Stimulated activated effector memory CD8-positive, alpha-beta T cell treated with anti-CD3 and anti-CD28 coated beads, Interleukin-12 subunit alpha, Interleukin-12 subunit beta, amount 100 ng/mL, for 72 hours (primary cell): ENCODE data around the gene SGMS1.
A peak's percentile ranks its signal among the peaks of the same experiment; 100 is the strongest.
"Not testable (repeated sequence)": the region's sequence is repeated elsewhere in the genome, so short reads cannot be mapped to it uniquely, and the experiment has no call there.

Experiments used
- ATAC-seq: fragments of 150-1000 bp; cut with Tn5 transposase; 2 replicates; pipeline ENCODE4 v1.10.0; 2021
- DNase-seq, 2 donors: peaks; one replicate each; pipeline ENCODE4 v3.0.0; 2021 to 2022; ENCODE audit warnings: low spot score in 2 of 2
- H3K27ac Mint-ChIP-seq: one replicate; pipeline ENCODE4 v1.8.0; 2022; ENCODE audit warnings: mild to moderate bottlenecking, mixed read lengths
- H3K36me3 Mint-ChIP-seq: one replicate; pipeline ENCODE4 v1.8.0; 2022; ENCODE audit warnings: mild to moderate bottlenecking, mixed read lengths
- H3K4me1 Mint-ChIP-seq: one replicate; pipeline ENCODE4 v1.8.0; 2022; ENCODE audit warnings: mixed read lengths
- H3K4me3 Mint-ChIP-seq: one replicate; pipeline ENCODE4 v1.8.0; 2022; ENCODE audit warnings: mild to moderate bottlenecking, mixed read lengths
- H3K9me3 Mint-ChIP-seq: one replicate; pipeline ENCODE4 v1.8.0; 2022; ENCODE audit warnings: mixed read lengths

Gene SGMS1

DNA sequence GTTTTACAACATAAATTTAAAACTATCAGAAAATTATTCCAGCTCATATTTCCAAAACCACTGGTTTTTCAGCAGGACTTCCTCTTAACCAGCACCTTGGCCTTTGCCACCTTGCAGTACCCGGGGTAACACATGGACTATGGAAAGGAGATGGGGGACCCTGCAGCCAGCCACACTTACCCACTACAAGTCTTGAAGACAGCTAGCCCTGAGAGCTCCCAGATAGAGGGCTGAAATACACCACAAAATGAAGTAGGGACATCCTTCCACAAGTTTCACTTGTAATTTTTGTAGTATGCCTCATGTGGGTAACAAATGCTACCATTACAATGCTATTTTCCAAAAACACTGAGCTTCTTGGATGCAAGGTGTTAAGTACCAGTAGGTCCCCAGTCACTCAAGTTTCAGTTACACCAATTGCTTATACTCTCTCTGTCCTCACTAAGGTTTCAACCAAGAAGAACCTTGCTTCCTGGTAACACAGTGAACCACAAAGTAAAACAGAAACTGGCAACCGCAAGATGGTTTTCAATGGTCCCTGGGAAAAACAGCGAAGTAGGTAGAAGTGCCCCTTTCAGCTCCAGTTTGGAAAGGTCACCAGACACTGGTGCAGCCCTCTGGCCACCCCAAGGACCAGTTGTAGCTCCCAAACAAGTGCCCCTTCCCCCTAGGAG, 110.9 kb downstream of the SGMS1 start:
- ATAC-seq, result peak; percentile 31
- peak in 1 of 2 donors; percentile 73 for DNase-seq
- peaks cover 61% of the 10 kb centered on the region for H3K4me1 Mint-ChIP-seq
- H3K36me3 Mint-ChIP-seq, result no peaks in the 10 kb centered on the region
- H3K9me3 Mint-ChIP-seq, result no peaks in the 10 kb centered on the region
- H3K27ac Mint-ChIP-seq, result no peak overlapping the region
- peak overlapping the region; percentile 16 for H3K4me3 Mint-ChIP-seq

DNA sequence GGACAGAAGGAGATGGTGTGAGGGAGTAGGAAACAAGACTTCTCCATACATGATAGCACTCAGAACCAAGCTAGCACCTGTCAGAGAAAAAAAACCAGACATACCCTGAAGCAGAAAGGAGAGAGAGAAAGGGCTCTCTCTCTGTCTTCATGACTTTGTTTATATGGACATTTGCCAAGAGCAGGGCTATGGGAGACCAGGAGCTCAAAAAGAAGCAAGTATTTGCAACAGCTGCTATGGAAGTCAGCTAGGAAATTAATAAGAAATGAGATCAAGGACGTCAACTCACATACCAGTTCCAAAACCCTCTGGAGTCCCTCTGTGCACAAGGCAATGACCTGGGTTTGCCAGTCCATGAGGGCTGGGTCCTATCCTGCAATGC, 111.6 kb downstream of the SGMS1 start:
- Mint-ChIP-seq H3K9me3 (no peaks in the 10 kb centered on the region), H3K27ac (no peak overlapping the region), H3K4me3 (peak overlapping the region; percentile 16), H3K4me1 (peaks cover 63% of the 10 kb centered on the region), H3K36me3 (no peaks in the 10 kb centered on the region)
- ATAC-seq (no peak), DNase-seq (no peak)

DNA sequence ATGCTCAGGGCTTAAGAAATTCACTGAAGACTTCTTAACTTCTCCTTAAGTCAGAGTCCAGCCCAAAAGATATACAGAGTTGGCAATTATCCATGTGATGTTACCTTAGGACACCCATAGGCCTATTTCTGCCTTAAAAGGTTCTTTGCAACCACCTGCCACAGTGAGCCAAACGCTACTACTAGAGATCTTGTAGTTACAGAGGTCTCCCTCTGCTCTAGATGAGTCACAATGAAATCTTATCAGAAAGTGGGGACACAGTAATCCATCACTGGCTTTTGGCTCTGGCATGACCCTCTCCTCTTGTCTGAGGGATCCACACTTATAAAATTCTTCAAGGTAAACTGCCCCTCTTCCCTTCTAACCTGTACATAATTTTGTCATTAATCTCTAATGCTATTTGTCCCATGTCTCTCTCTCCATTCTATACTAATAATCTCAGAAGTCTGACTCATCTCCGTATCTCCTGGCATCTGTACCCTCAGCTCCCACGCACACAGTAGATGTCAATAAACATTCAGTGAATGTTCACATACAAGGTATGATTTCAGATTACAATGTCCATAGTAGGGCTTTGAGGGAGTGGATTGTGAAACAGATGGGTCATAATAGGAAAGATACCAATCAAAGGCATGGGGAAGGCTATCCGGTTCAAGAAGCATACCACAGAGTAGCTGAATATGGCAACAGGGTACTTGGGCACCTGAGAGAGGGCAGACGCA, 112.1 kb downstream of the SGMS1 start:
- Mint-ChIP-seq H3K4me3 (peak overlapping the region; percentile 16), H3K4me1 (peaks cover 69% of the 10 kb centered on the region), H3K36me3 (no peaks in the 10 kb centered on the region), H3K27ac (no peak overlapping the region), H3K9me3 (no peaks in the 10 kb centered on the region)
- peak; percentile 67 for ATAC-seq
- DNase-seq, result no peak

DNA sequence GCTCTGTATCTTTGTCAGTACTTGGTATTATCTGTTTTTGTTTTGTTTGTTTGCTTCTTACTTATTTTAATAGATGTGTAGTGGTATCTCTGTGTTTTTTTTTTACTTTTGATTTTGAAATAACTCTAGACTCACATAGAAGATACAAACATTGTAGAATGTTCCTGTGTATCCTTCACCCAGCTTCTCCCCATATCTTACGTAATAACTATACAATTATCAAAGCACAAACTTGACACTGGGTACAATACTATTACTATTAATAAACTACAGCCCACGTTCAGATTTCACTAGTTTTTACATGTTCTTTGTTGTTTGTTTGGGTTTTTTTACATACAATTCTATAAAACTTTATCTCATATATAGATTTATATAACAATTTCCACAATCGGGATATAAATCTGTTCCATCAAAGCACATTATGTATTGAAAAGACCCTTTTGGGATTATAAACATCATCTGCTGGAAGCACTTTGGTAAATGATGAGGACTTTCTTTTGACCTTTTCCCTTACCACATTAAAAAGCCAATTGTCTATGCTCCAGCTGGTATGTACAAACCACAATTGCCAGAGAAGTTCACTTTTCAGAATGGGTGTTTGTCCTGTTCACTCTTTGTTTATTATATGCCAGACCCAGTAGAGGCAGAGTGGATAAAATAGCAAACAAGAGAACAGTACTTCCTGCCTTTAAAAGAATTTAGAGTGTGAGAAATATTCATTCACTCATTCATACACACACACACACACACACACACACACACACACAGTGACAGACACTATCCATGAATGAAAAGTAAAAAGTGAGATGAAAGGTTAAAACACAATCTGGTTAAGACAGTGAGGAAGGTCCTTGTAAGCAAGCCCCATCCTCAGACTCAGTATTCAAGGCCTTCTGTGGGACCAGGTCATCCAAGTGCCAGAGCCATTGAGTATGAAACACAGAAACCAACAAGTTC, 113.0 kb downstream of the SGMS1 start:
- H3K27ac Mint-ChIP-seq, result no peak overlapping the region
- H3K4me1 Mint-ChIP-seq, result peaks cover 77% of the 10 kb centered on the region
- no peaks in the 10 kb centered on the region for H3K36me3 Mint-ChIP-seq
- no peaks in the 10 kb centered on the region for H3K9me3 Mint-ChIP-seq
- no peak for DNase-seq
- ATAC-seq, result no peak
- H3K4me3 Mint-ChIP-seq, result no peak overlapping the region

DNA sequence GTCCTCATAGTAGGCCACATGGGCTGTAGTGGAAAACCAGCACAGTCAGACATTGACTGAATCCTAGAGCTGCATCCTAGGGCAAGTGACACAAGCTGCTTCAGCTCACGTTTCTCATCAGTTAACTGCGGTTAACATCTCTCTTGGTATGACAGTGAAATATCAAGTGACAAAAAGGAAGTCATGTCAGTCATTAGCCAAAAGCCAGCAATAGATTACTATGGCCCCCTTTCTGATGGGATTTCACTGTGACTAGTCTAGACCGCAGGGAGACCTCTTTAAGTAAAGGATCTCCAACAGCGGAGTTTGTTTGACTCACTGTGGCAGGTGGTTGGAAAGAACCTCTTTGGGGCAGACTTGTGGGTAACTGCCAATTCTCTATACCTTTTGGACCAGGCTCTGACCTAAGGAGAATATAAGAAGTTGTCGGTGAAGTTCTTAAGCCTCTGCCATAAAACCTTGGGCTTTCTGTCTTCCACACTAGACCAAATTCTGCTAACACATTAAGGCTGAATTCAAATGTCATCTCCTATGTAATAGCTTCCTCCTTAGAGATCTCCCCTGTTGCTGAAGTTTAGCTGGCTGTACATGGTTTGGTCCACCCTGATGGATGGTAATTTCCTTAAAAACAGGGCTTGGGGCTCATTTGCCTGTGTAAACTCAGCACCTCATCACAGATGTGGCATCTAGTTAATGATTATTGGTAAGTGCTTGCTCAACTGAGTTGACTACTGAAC, 115.3 kb downstream of the SGMS1 start:
- Mint-ChIP-seq H3K4me3 (no peak overlapping the region), H3K4me1 (peaks cover 85% of the 10 kb centered on the region), H3K9me3 (no peaks in the 10 kb centered on the region), H3K36me3 (no peaks in the 10 kb centered on the region), H3K27ac (peak overlapping the region; percentile 80)
- ATAC-seq (peak; percentile 90), DNase-seq (peak; percentile 40 to 84)

DNA sequence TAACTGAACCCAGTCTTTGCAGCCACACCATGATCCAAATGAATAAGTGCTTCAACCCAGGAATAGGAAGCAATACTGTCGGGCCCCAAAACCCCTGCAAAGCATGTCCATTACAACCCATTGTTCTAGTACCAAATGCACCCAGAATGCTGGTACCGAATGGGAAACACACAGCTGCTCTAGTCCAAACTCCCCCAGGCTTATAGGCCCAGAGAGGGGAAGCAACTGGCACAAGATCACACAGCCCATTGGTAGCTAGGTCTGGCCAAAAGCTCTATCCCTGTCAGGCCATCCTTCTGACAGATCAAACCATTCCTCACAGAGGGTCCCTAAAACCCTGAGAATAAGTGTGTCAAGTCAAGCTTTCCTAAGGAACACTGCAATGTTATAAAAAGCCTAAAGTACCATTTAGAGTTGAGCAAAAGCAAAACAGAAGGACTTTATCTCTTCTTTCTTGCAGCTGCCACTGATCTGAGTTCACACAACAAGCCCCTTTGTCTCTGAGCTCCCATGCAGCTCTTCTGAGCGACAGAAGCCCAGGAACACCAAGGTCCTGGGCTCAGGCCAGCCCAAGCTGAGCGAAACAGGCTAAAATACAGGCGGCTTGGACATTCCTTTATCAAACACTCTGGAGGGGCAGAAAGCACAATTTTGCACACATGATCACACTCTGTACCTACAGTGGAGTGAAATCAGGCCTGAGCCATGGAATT, 116.7 kb downstream of the SGMS1 start:
- Mint-ChIP-seq H3K27ac (no peak overlapping the region), H3K36me3 (no peaks in the 10 kb centered on the region), H3K9me3 (no peaks in the 10 kb centered on the region), H3K4me1 (peaks cover 85% of the 10 kb centered on the region), H3K4me3 (no peak overlapping the region)
- DNase-seq (no peak), ATAC-seq (no peak)

DNA sequence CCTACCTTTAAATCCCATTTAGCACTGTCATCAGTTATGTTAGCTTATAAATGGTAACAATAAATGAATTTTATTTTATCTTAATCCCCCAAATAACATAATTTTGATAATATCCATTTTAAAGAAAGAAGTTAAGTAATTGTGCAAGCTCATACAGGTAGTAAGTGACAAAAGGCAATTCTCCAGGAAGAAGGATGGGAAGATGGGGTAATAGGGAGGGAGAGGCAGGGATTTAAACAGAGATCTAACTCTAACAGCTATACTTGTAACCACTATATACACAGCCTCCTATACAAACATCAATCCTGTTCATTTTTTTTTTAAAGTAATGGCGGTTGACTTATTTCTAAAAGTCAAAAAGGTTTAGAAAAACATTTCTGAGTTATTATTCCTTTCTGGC, 119.4 kb downstream of the SGMS1 start:
- no peak overlapping the region for H3K27ac Mint-ChIP-seq
- H3K9me3 Mint-ChIP-seq, result no peaks in the 10 kb centered on the region
- DNase-seq (no peak), ATAC-seq (no peak)
- no peaks in the 10 kb centered on the region for H3K36me3 Mint-ChIP-seq
- H3K4me1 Mint-ChIP-seq, result peaks cover 72% of the 10 kb centered on the region
- H3K4me3 Mint-ChIP-seq, result no peak overlapping the region

DNA sequence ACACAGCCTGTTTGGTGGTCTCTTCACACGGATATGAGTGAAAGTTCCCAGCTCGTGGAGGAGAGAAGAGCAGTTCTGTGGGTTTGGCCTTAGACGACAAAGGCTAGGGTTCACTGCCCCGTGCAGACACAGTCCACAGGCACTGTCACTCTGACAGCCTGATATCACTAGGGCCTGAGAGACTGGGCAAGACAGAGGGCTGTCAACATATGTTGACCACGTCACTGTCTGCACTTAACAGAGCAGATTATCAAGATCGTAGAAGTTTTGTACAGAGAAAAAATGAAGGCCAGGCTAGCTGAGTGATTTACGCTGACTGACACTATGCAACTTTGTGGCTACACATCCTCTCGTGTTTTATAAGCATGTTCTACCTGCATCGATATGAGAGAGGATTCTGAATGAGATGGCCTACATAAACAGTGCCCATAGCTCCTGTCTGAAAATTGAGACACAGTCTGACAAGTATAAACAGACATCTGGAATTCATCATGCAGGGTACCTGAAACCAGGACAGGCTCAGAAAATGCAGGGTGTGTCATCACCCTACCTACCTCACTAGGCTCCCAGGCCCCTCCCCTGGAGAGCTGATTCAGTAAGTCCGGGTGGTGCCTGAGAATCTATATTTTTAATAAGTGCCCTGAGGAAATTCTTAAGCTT, 120.0 kb downstream of the SGMS1 start:
- no peaks in the 10 kb centered on the region for H3K9me3 Mint-ChIP-seq
- H3K36me3 Mint-ChIP-seq, result no peaks in the 10 kb centered on the region
- no peak for DNase-seq
- no peak for ATAC-seq
- H3K4me1 Mint-ChIP-seq, result peaks cover 66% of the 10 kb centered on the region
- peak overlapping the region; percentile 78 for H3K27ac Mint-ChIP-seq
- no peak overlapping the region for H3K4me3 Mint-ChIP-seq

DNA sequence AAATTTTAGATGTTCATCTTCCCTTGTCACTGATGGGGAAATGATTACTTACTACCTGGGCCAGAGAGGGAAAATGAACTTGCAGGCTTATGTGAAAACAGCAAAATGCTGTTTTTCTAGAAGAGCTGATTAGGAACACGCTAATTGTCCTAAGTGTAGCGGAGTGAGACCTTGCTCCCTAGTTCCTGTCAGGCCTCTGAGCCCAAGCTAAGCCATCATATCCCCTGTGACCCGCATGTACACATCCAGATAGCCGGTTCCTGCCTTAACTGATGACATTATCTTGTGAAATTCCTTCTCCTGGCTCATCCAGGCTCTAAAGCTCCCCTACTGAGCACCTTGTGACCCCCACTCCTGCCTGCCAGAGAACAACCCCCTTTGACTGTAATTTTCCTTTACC, 120.6 kb downstream of the SGMS1 start:
- H3K9me3 Mint-ChIP-seq, H3K36me3 Mint-ChIP-seq, ATAC-seq, DNase-seq, H3K4me3 Mint-ChIP-seq: not testable (repeated sequence)
- H3K27ac Mint-ChIP-seq, result peak overlapping the region; percentile 78
- peaks cover 59% of the 10 kb centered on the region for H3K4me1 Mint-ChIP-seq

DNA sequence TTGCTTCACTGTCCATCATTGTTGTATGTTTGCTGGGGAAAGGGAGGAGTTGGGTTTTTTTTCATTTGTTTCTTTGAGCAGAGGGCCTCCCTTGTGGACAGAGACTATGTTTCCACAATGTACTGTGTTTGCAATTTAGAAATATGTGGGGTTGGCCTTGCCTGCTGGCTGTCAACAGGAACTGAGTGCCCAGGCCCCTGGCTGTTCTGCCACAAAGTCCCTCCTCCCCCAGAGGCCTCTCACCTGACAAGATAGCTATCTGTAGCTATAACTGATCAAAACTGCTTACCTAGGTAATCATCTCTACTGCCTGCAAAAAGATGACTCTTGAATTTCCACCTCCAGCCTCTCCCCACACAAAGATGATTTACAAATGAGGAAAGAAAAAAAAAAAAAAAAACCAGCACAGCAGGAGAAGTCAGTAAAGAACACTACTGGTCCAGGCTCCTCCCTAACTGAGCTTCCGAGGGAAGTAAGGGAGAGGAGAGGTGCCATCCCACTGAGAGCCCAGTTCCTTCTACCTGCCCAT, 121.8 kb downstream of the SGMS1 start:
- ATAC-seq, result peak; percentile 49
- Mint-ChIP-seq H3K4me1 (peaks cover 59% of the 10 kb centered on the region), H3K36me3 (no peaks in the 10 kb centered on the region), H3K9me3 (no peaks in the 10 kb centered on the region), H3K27ac (peak overlapping the region; percentile 60), H3K4me3 (no peak overlapping the region)
- no peak for DNase-seq

DNA sequence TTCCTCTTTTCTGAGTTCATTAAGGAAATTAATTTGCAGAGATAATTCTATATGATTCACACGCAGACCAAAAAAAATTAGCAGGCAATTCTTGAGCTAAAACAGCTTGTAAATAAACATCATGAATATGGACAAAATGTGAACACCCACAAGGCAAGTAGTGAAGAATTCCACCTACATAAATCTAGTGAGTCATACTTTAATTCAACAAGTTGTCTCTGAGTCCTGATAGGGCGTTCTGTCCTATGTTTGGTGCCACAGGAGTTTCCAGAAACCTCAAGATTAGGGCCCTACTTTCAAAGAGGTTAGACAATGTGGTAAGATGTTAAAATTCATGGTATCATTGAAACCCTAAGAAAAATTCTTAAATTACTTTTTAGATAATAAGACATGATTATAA, 122.3 kb downstream of the SGMS1 start:
- ATAC-seq, result no peak
- Mint-ChIP-seq H3K4me3 (no peak overlapping the region), H3K27ac (no peak overlapping the region)

DNA sequence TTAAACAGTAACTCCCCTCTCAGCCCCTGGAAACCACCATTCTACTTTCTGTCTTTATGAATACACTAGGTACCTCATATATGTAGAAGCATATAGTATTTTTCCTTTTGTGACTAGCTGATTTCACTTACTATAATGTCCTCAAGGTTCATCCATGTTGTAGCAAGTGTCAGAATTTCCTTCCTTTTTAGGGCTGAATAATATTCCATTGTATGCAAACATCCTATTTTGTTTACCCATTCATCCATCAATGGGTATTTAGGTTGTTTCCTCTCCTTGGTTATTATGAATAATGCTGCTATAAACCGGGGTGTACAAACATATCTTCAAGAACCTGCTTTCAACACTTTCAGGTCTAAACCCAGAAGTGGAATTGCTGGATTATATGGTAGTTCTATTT, 125.3 kb downstream of the SGMS1 start:
- H3K4me3 Mint-ChIP-seq, result no peak overlapping the region
- ATAC-seq (no peak), DNase-seq (no peak)
- no peak overlapping the region for H3K27ac Mint-ChIP-seq
- no peaks in the 10 kb centered on the region for H3K9me3 Mint-ChIP-seq
- H3K36me3 Mint-ChIP-seq, result no peaks in the 10 kb centered on the region
- peaks cover 49% of the 10 kb centered on the region for H3K4me1 Mint-ChIP-seq

More for the DNA sequence above, 122.3 kb downstream of the SGMS1 start:
- DNase-seq, result no peak
- Mint-ChIP-seq H3K9me3 (no peaks in the 10 kb centered on the region), H3K36me3 (no peaks in the 10 kb centered on the region), H3K4me1 (peaks cover 59% of the 10 kb centered on the region)

DNA sequence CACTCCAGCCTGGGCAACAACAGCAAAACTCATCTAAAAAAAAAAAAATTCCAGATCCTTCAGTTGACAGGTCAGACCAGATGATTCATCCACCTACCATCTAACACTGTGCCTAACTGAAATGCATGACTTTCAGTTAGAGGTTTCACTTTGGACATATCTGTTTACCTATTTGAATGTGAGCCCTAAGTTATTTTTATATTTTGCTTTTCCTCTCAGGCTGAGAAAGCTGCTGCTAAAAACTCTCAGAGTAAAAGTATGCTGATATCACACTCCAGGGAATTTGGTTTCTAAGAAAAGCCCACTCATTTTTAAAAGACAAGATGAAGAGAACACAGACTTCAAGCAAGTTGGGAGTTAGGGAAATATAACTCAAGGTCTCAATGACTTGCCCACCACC, 126.0 kb downstream of the SGMS1 start:
- ATAC-seq (peak; percentile 96), DNase-seq (no peak)
- H3K36me3 Mint-ChIP-seq, result no peaks in the 10 kb centered on the region
- H3K9me3 Mint-ChIP-seq, result no peaks in the 10 kb centered on the region
- no peak overlapping the region for H3K27ac Mint-ChIP-seq
- H3K4me1 Mint-ChIP-seq, result peaks cover 42% of the 10 kb centered on the region
- H3K4me3 Mint-ChIP-seq, result no peak overlapping the region

DNA sequence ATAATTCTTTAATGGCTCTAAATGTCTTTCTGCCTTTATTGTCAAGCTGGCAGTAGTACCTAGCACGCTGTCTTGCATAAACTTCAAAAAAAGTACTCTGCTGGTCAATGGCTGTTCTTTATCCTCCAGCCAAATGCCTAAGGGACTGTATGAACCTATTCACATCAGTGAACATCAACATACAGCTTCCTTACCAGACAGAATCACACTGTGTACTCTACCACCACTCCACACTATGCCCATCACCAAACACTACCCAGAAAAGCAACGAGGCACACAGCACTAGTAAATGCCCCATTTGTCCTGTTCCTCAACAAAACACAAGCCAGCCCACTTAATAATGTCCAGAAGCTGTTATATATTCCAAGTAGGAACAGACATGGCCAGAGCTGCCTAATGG, 127.5 kb downstream of the SGMS1 start:
- DNase-seq (no peak), ATAC-seq (no peak)
- Mint-ChIP-seq H3K36me3 (no peaks in the 10 kb centered on the region), H3K9me3 (no peaks in the 10 kb centered on the region), H3K4me3 (no peak overlapping the region), H3K27ac (no peak overlapping the region), H3K4me1 (peaks cover 27% of the 10 kb centered on the region)
